K562 (cell line): ENCODE results near the gene TRPC1. TPM values are rescaled to one million over a fixed set of nuclear protein-coding genes. Genes with fewer than 3 reads are reported as not detected.

Experiments
- HLTF ChIP-seq: fragments of 450-650 bp; IDR thresholded peaks from 2 replicates; pipeline ENCODE4 v1.6.1; 2016
- IRF2 ChIP-seq: sonication (generic); formaldehyde crosslinking; IDR thresholded peaks from 2 replicates; pipeline ENCODE4 v1.8.1; 2022; ENCODE audit warnings: mild to moderate bottlenecking, missing genetic modification reagents
- MAFG ChIP-seq: fragments of 450-650 bp; conservative IDR thresholded peaks from 2 replicates; pipeline ENCODE4 v1.6.1; 2016; ENCODE audit warnings: missing genetic modification characterization, missing compliant biosample characterization
- MCM5 ChIP-seq: fragments of 450-650 bp; IDR thresholded peaks from 2 replicates; pipeline ENCODE4 v1.6.1; 2016; ENCODE audit warnings: low read depth
- RNF2 ChIP-seq: sonication (generic); IDR thresholded peaks from 2 replicates; pipeline ENCODE4 v1.6.1; 2016
- SRSF1 ChIP-seq: fragments of 200-400 bp; formaldehyde crosslinking; IDR thresholded peaks from 2 replicates; pipeline ENCODE4 v1.6.1; 2017; ENCODE audit warnings: mild to moderate bottlenecking, low read depth, low read length, moderate library complexity
- TCFL5 ChIP-seq: fragments of 250-450 bp; sonication (Bioruptor Pico); conservative IDR thresholded peaks from 2 replicates; pipeline ENCODE4 v1.6.1; 2021; ENCODE audit warnings: mild to moderate bottlenecking, moderate library complexity, matching md5 sums
- YY1 ChIP-seq, 3 experiments: IDR thresholded peaks; 2 replicates each; pipeline ENCODE4 v1.6.1; 2011; ENCODE audit warnings: low read length in 2 of 3, mild to moderate bottlenecking in 2 of 3, moderate library complexity in 2 of 3, borderline replicate concordance in 1 of 3, control low read depth in 1 of 3, low read depth in 1 of 3; ENCODE audit not compliant: insufficient read depth in 3 of 3, insufficient replicate concordance in 2 of 3, control insufficient read depth in 1 of 3, insufficient read length in 1 of 3; ENCODE audit errors: extremely low read depth in 1 of 3
- ZFPM2 ChIP-seq: fragments of 250-450 bp; sonication (Bioruptor Pico); IDR thresholded peaks from 2 replicates; pipeline ENCODE4 v1.5.1; 2022; ENCODE audit warnings: mild to moderate bottlenecking
- ZNF124 ChIP-seq: sonication (generic); formaldehyde crosslinking; IDR thresholded peaks from 2 replicates; pipeline ENCODE4 v1.8.1; 2022; ENCODE audit warnings: missing genetic modification reagents
- ZNF212 ChIP-seq: fragments of 450-650 bp; formaldehyde crosslinking; IDR thresholded peaks from 2 replicates; pipeline ENCODE4 v1.4.0; 2020; ENCODE audit warnings: mild to moderate bottlenecking
- ZSCAN29 ChIP-seq: fragments of 450-650 bp; IDR thresholded peaks from 2 replicates; pipeline ENCODE4 v1.6.1; 2017
- polyA plus RNA-seq, 8 experiments: library from polyadenylated mRNA; depleted of rRNA in 4 of 8; stranded (reverse) in 5 of 8; unstranded in 3 of 8; fragments of >200 nt; fragmentation: Nextera tagmentation in 2 of 8; fragmentation: Illumina TruSeq in 1 of 8; extraction: Ambion mirVana in 2 of 8; extraction: Trizol in 1 of 8; gene quantifications; 2 replicates each; pipeline versions ENCODE4 v1.2.1 to v1.2.3, GENCODE V29; 2011 to 2014; ENCODE audit warnings: inconsistent platforms in 1 of 8, missing spikeins in 1 of 8
- total RNA-seq, 7 experiments: library from RNA; depleted of rRNA in 6 of 7; stranded (reverse); fragments of >200 nt in 6 of 7; fragmentation: Illumina TruSeq in 2 of 7; extraction: Trizol in 2 of 7; gene quantifications; 2 replicates each; pipeline versions ENCODE4 v1.2.1 to v1.2.3, GENCODE V29; 2011 to 2021; ENCODE audit warnings: low replicate concordance in 1 of 7
- TF ChIP-seq, protein P1 (sequence below): fragments of 450-650 bp; IDR thresholded peaks from 2 replicates; pipeline ENCODE4 v1.6.1; 2018; ENCODE audit warnings: mild to moderate bottlenecking, low read depth; ENCODE audit not compliant: partially characterized antibody
- TF ChIP-seq, protein P2 (sequence below): fragments of 450-650 bp; IDR thresholded peaks from 2 replicates; pipeline ENCODE4 v1.6.1; 2018; ENCODE audit not compliant: partially characterized antibody
- TF ChIP-seq, protein P3 (sequence below): fragments of 450-650 bp; IDR thresholded peaks from 2 replicates; pipeline ENCODE4 v1.6.1; 2016; ENCODE audit warnings: missing biosample characterization, missing genetic modification characterization
- TF ChIP-seq, protein P4 (sequence below): sonication (generic); formaldehyde crosslinking; IDR thresholded peaks from 2 replicates; pipeline ENCODE4 v1.9.0; 2022; ENCODE audit warnings: mild to moderate bottlenecking, missing genetic modification reagents
- TF ChIP-seq, protein P5 (sequence below): sonication (generic); formaldehyde crosslinking; IDR thresholded peaks from 2 replicates; pipeline ENCODE4 v1.8.1; 2023; ENCODE audit warnings: mild to moderate bottlenecking, missing genetic modification reagents, moderate library complexity
- TF ChIP-seq, protein P6 (sequence below): fragments of 250-450 bp; sonication (Bioruptor Pico); IDR thresholded peaks from 2 replicates; pipeline ENCODE4 v1.4.0; 2020; ENCODE audit warnings: mild to moderate bottlenecking

Gene TRPC1
- total and polyA plus RNA-seq, 9 of the 15 experiments (the other 6 are each of a cell fraction or from before 2014, with no cell fraction given): 1.4 to 6.5 (median 3.0) TPM

DNA sequence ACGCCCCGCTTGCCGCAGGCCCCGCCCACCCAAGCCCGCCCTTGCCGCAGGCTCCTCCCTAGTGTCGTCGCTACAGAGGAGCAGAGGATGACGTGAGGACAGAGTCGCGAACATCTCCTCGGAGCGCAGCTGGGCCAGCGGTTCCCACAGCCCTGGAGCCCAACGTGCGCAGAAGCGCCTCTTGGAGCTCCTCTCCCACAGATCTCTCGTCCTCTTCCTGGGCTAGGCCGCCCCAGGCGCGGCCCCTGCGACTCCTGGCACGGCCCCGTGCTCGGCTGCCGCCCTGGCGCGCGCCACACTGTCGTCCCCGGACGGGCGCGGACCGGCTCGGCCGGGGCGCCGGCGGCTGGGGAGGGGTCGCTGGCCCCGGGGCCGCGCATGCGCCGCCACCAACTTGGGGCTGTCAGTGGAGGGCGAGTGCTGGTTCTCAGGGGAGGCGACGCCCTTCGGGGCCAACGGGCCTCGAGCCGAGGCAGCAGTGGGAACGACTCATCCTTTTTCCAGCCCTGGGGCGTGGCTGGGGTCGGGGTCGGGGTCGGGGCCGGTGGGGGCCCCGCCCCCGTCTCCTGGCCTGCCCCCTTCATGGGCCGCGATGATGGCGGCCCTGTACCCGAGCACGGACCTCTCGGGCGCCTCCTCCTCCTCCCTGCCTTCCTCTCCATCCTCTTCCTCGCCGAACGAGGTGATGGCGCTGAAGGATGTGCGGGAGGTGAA, at the start of gene TRPC1 (continued):
- TF ChIP-seq ZNF124 (CRISPR knock-in tag) (no peak), ZNF212 (no peak), ZSCAN29 (no peak), MCM5 (no peak), SRSF1 (no peak), RNF2 (no peak), IRF2 (CRISPR knock-in tag) (no peak), TCFL5 (no peak), MAFG (no peak), HLTF (no peak), ZFPM2 (CRISPR knock-in tag) (no peak), YY1 (IDR thresholded peaks at IDR 0.05; ENCODE audit: borderline replicate concordance in 1 of 3, control insufficient read depth in 1 of 3, extremely low read depth in 1 of 3, insufficient read depth in 3 of 3, insufficient read length in 1 of 3, insufficient replicate concordance in 2 of 3, low read depth in 1 of 3, low read length in 2 of 3) (peak; percentile 22 to 85 (median 77))
- TF ChIP-seq, protein P1, sequence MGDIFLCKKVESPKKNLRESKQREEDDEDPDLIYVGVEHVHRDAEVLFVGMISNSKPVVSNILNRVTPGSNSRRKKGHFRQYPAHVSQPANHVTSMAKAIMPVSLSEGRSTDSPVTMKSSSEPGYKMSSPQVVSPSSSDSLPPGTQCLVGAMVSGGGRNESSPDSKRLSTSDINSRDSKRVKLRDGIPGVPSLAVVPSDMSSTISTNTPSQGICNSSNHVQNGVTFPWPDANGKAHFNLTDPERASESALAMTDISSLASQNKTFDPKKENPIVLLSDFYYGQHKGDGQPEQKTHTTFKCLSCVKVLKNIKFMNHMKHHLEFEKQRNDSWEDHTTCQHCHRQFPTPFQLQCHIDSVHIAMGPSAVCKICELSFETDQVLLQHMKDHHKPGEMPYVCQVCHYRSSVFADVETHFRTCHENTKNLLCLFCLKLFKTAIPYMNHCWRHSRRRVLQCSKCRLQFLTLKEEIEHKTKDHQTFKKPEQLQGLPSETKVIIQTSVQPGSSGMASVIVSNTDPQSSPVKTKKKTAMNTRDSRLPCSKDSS: no peak
- TF ChIP-seq, protein P2, sequence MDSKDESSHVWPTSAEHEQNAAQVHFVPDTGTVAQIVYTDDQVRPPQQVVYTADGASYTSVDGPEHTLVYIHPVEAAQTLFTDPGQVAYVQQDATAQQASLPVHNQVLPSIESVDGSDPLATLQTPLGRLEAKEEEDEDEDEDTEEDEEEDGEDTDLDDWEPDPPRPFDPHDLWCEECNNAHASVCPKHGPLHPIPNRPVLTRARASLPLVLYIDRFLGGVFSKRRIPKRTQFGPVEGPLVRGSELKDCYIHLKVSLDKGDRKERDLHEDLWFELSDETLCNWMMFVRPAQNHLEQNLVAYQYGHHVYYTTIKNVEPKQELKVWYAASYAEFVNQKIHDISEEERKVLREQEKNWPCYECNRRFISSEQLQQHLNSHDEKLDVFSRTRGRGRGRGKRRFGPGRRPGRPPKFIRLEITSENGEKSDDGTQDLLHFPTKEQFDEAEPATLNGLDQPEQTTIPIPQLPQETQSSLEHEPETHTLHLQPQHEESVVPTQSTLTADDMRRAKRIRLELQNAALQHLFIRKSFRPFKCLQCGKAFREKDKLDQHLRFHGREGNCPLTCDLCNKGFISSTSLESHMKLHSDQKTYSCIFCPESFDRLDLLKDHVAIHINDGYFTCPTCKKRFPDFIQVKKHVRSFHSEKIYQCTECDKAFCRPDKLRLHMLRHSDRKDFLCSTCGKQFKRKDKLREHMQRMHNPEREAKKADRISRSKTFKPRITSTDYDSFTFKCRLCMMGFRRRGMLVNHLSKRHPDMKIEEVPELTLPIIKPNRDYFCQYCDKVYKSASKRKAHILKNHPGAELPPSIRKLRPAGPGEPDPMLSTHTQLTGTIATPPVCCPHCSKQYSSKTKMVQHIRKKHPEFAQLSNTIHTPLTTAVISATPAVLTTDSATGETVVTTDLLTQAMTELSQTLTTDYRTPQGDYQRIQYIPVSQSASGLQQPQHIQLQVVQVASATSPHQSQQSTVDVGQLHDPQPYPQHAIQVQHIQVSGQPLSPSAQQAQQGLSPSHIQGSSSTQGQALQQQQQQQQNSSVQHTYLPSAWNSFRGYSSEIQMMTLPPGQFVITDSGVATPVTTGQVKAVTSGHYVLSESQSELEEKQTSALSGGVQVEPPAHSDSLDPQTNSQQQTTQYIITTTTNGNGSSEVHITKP: no peak
- TF ChIP-seq, protein P3, sequence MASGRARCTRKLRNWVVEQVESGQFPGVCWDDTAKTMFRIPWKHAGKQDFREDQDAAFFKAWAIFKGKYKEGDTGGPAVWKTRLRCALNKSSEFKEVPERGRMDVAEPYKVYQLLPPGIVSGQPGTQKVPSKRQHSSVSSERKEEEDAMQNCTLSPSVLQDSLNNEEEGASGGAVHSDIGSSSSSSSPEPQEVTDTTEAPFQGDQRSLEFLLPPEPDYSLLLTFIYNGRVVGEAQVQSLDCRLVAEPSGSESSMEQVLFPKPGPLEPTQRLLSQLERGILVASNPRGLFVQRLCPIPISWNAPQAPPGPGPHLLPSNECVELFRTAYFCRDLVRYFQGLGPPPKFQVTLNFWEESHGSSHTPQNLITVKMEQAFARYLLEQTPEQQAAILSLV (tag): no peak
- TF ChIP-seq, protein P4, sequence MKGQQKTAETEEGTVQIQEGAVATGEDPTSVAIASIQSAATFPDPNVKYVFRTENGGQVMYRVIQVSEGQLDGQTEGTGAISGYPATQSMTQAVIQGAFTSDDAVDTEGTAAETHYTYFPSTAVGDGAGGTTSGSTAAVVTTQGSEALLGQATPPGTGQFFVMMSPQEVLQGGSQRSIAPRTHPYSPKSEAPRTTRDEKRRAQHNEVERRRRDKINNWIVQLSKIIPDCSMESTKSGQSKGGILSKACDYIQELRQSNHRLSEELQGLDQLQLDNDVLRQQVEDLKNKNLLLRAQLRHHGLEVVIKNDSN: no peak
- TF ChIP-seq, protein P5, sequence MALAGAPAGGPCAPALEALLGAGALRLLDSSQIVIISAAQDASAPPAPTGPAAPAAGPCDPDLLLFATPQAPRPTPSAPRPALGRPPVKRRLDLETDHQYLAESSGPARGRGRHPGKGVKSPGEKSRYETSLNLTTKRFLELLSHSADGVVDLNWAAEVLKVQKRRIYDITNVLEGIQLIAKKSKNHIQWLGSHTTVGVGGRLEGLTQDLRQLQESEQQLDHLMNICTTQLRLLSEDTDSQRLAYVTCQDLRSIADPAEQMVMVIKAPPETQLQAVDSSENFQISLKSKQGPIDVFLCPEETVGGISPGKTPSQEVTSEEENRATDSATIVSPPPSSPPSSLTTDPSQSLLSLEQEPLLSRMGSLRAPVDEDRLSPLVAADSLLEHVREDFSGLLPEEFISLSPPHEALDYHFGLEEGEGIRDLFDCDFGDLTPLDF: no peak
- TF ChIP-seq, protein P6, sequence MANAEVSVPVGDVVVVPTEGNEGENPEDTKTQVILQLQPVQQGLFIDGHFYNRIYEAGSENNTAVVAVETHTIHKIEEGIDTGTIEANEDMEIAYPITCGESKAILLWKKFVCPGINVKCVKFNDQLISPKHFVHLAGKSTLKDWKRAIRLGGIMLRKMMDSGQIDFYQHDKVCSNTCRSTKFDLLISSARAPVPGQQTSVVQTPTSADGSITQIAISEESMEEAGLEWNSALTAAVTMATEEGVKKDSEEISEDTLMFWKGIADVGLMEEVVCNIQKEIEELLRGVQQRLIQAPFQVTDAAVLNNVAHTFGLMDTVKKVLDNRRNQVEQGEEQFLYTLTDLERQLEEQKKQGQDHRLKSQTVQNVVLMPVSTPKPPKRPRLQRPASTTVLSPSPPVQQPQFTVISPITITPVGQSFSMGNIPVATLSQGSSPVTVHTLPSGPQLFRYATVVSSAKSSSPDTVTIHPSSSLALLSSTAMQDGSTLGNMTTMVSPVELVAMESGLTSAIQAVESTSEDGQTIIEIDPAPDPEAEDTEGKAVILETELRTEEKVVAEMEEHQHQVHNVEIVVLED: no peak
